ENCODE results near the gene ZBED5.
"Not testable (repeated sequence)": the region's sequence is repeated elsewhere in the genome, so short reads cannot be mapped to it uniquely, and the experiment has no call there.

Gene ZBED5

DNA sequence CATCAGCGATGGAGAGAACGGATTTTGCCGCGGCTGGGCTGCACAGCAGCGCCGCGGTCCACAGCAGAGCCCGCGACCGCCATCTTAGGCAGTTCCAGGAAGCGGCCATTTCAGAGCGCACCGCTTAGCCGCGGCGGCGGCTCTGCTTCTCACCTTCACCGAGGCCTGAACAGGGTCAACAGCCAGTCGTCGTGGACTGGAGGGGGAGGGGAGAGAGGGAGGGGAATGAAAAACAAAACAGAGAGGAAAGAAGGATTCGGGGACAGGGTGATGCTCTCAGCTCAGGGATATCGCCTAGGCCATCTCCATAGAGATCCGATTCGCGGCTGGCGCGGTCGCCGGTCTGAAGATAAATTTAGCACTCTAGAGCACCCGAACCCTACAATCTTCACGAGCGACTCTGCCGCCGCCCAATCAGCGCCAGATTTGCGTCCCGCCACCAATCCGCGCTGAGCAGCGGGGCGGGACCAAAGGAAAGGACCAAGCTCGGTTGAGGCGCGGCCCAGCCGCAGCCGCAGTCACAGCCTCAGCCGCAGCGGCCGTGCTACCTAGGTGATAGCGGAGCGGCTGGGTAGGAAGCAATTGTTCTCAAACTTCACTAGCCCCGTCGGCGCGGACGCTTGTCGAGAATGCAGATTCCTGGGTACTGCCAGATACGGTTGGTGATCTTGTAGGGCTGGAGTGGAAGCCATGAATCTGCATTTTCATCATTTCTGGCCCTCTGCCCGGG is at the start of gene ZBED5:
TSS of gene ZBED5 (minus strand) at position 345 of the 730 bp plus-strand sequence. CDS start 3,108 bp downstream, outside the sequence.
- peak; percentile 76 for FAIRE-seq

GRCh38 chr11:10906521-10906920 is 48.7 kb upstream of the ZBED5 start:
- FAIRE-seq: no peak

GRCh38 chr11:10902301-10903063 is 44.6 kb upstream of the ZBED5 start:
- FAIRE-seq: no peak

DNA sequence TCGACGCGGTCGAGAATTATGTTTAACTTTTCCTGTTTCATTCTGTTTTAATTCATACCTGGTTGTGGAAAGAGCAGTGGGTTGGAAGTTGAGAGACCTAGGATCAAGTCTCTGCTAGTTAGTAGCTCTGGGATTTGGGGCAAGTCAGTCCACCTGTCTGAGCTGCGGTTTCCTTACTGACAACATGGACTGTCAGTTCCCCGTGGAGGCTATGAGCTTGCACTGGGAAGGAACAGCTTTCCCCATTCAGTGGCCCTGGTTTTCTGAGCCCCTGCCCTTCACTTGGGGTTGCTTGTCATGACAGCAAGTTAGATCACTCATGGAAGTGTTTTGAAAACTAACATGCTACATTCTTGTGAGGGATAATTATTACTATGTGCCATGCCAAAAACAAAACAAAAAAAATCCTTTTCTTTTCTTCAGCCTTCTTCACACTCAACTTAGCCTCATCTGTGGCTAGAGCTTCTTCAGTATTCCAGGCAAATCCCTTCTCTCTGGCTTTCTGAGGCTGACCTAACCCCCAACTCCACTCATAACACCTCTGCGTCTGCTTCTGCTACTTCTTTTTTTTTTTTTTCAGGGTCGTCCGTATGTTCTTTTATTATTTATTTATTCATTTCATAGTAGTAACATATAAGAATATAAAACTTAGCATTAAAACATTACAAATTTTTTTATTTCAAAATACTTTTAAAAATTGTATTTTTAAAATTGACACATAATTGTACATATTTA is 43.0 kb upstream of the ZBED5 start:
- FAIRE-seq: no peak

DNA sequence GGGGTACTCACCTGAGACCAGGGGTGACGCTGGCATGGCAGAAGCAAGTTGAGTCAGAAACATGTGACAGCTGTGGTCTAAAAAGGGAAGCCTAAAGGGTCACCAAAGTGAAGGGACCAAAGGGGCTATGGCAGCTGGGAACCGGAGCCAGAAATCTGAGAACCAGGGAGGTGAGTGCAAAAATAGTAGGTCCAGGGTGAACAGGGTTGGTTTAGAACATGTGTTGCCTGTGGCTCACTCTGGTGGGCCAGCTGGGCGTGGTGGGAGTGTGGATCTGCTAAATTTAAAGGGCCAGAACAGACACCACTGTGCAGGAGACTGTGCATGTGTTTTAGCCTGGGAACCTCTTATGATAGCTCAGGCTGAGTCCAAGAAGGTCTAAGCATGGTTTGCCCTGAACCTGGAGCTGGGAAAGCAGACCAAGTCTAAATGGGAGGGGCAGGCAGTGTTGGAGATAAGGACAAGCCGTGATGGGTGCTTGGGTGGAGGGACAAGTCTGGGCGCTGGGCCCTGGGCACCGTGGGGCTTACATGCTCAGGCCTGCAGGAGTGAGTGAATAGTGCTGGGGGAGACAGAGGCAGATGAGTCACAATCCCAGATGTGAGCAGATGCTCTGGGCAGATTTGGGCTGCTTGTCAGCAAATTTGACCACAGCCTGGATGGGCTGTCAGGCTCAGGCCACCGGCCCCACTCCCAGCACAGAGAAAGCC is 41.4 kb upstream of the ZBED5 start:
- no peak for FAIRE-seq

GRCh38 chr11:10898763-10899025 is 40.8 kb upstream of the ZBED5 start:
- no peak for FAIRE-seq

GRCh38 chr11:10898003-10898762 is 40.3 kb upstream of the ZBED5 start:
- no peak for FAIRE-seq

DNA sequence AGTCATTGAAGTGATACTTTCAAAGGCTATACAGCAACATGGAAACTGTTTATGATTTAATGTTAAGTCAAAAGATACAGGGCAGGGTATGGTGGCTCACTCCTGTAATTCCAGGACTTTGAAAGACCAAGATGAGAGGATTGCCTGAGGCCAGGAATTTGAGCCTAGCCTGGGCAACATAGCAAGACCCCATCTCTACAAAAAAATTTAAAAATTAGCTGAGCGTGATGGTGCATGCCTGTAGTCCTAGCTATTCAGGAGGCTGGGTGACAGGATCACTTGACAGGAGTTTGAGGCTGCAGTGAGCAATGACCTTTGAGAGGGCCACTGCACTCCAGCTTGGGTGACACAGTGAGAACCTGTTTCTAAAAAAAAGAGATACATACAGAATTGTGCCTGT is 39.3 kb upstream of the ZBED5 start:
- FAIRE-seq: no peak

GRCh38 chr11:10896493-10896892 is 38.6 kb upstream of the ZBED5 start:
- FAIRE-seq: no peak

DNA sequence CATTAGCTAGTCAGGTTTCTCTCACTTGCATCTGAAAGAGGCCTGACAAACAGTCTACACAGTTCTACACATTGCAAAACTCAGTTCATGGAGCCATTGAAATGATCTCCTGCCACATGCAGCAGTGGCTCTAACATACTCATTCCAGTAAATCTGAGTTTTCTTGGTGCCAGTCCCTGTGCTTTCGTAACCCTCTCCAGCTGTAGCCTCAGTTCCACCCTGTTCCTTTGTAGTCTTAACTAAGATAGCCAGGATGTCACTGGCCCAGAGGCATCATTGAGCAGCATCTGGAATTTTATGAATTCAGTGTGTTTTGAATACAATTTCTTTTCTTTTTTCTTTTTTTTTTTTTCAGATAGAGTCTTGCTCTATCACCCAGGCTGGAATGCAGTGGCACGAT is 37.4 kb upstream of the ZBED5 start:
- FAIRE-seq: no peak

DNA sequence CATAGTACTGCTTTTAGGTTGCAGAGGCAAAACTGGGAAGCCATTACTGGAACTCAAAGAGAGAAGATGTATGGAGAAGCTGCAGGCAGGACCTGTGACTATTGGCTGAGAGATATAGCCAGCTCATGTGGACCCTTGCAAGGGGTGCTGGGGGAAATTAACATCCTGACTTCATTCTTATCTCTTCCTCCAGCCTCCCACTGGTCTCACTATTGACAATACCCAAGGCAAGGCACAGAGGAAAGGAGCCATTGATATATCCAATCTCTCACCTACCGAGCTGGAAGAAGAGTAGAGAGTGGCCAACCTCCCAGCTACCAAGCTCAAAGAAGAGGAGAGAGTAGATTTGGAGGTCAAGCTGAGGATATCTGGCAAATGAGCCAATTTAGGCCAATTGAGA is 36.8 kb upstream of the ZBED5 start:
- no peak for FAIRE-seq

DNA sequence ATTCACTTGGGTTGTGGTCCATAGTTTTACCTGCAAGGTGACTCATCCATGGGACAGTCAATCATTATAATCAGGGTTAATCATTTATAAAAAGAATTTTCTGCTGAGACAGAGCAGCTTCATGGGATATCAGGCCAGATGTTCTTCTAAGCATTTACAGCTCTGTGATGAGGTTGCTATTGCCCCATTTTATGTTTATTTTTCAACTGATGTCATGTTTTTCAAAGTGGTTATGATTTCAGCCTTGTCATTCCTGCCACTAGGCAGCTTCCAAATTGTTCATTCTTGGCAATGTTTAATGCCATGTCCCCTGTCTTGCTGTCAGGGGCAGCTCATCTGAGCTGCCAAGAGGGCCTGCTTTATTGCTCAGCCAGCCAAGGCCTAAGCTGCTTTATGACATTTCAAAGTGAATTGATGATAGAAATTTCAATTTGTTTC is 35.9 kb upstream of the ZBED5 start:
- no peak for FAIRE-seq

DNA sequence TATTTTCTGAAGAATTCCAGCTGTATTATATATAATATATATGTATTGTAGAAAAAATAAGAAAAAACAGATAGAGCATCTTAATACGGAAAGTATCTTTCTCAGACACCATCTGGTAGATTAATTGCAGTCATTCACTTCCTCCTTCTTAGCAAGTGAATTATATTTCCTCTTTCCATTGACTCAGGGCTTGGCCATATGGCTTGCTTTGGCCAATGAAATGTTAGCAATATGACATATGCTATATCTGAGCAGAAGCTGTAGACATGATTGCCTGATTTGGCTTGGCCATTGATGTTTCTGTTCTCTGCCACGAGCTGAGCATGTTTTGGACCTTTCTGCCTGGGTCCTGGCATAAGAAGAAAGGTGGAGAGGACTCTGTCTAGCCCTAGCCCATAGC is 34.4 kb upstream of the ZBED5 start:
- no peak for FAIRE-seq

DNA sequence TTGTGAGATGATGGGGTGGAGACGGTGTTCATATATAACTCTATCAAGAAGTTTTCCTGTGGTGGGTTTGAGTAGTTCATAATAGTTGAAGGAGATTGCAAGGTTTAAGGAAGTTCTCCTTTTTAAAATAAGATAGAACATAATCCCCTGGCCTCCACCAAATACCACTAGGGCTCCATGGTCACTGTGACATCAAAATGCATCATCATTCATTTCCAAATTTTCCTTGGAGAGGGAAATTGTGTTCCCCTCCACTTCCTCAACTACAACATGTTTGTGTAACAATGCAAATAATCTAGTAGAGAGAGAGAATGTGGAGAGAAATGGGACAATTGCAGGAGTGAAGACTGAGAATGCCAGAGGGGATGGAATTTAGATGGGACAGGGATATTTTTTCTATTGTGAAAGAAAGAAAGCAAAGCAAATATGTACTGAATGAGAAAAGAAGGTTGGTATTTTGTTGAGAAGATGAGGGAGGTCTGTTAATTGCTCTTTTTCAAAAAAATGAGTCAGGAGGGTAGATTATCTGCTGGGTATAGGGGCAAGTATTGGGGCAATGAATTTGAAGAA is 33.4 kb upstream of the ZBED5 start:
- FAIRE-seq: no peak

DNA sequence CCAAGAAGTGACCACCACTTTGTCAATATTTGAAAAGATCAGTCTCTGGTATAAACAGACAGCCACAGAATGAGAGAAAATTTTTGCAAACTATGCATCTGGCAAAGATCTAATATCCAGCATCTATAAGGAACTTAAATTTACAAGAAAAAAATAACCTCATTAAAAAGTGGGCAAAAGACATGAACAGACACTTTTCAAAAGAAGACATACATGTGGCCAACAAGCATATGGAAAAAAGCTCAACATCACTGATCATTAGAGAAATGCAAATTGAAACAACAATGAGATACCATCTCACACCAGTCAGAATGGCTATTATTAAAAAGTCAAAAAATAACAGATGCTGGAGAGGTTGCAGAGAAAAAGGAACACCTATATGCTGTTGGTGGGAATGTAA is 32.2 kb upstream of the ZBED5 start:
- FAIRE-seq: not testable (repeated sequence)

DNA sequence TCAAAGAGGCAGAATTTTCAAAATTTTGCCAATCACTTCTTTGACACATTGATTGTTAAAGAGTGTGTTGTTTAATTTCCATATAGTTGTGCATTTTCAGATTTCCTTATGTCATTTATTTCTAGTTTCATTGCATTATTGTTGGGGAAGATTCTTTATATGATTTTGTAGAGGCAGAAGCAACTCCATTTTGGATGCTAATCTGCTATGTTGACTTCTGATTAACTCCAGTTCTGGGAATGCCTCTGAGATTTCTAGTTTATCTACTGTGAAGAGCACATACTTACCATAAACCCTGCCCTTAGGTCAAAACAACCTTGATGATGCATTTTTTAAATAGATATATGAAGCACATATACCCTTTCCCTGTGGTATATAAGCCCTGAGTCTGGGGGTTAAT is 29.5 kb upstream of the ZBED5 start:
- no peak for FAIRE-seq

GRCh38 chr11:10886652-10887250 is 28.9 kb upstream of the ZBED5 start:
- no peak for FAIRE-seq

DNA sequence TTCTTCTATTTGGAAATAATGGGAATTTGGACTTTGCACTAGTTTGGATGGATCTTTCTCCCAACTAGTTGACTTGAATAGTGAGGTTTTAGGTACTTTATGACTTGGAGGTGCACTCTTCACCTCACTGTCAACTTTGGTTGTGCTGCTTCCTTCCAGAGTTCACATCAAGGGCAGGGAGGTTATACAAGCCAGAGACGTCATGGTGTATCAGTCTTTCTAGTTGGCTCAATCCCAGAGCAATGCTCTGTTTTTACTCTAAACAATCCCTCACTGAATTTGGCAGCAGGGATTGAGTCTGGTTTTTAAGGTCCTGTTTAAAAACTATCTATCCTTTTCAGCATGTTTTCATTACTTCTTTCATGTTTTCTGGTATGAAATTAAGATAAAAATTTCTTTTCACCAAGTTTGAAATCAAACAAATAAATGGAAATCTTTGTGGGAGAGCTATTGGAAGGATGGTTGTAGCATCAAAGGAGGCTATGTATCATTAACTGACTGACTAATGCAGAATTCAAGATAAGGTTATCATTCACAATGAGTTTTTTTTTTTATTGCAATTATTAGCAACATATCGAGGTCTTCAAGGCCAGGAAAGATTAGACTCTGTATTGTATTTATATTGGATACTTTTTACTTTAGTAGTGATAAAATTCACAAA is 28.0 kb upstream of the ZBED5 start:
- FAIRE-seq: peak; percentile 12

GRCh38 chr11:10884292-10884691 is 26.4 kb upstream of the ZBED5 start:
- not testable (repeated sequence) for FAIRE-seq

DNA sequence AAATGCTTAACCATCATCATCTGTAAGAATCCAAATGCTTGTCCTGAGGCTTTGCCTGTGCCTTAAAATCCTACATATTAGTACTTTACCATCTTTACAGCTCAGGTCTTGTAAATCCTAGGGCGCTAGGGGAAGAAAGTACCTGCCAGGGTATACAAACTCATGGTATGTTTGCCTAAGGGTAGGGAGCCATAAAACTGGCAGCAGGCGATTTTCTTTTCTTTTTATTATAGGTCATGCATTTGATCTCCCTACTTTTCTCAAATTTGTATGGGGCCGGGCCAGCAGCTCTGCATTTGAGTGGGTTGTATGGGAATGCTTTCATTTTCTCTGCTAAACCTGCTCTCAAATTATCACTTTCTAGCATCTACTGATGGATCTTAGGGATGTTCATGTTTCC is 24.0 kb upstream of the ZBED5 start:
- no peak for FAIRE-seq

Measured in endometrium (tissue), 2 donors.